HG02981 (cell line): Measurements from ENCODE around the gene EEPD1.
A peak's percentile ranks its signal among the peaks of the same experiment; 100 is the strongest.
"Not testable (repeated sequence)": the region's sequence is repeated elsewhere in the genome, so short reads cannot be mapped to it uniquely, and the experiment has no call there.

Experiments
- ATAC-seq: cut with Tn5 transposase; IDR thresholded peaks from one replicate; pipeline ENCODE4 v1.9.1; 2021; ENCODE audit warnings: mild to moderate bottlenecking, moderate library complexity; ENCODE audit not compliant: unreplicated experiment

EEPD1 gene

GRCh38 chr7:36152756-36153570 lies at the start of gene EEPD1:
TSS of gene EEPD1 (plus strand) at chr7:36153254. CDS start at chr7:36154325, 1,071 bp downstream.
- peak; percentile 96 for ATAC-seq

GRCh38 chr7:36103837-36104561 lies 49.1 kb upstream of the EEPD1 start:
- no peak for ATAC-seq

GRCh38 chr7:36106972-36107908 lies 45.8 kb upstream of the EEPD1 start:
- ATAC-seq = not testable (repeated sequence)

- no peak for ATAC-seq
These were observed 45.0 kb upstream of the EEPD1 start for GRCh38 chr7:36107926-36108631.

GRCh38 chr7:36109013-36109627 lies 43.9 kb upstream of the EEPD1 start:
- no peak for ATAC-seq

- no peak for ATAC-seq
These were observed 42.5 kb upstream of the EEPD1 start for GRCh38 chr7:36110584-36110983.

- no peak for ATAC-seq
These were observed 40.1 kb upstream of the EEPD1 start for GRCh38 chr7:36112969-36113368.

GRCh38 chr7:36114355-36114754 lies 38.7 kb upstream of the EEPD1 start:
- ATAC-seq = no peak

GRCh38 chr7:36115448-36116321 lies 37.4 kb upstream of the EEPD1 start:
- peak; percentile 99 for ATAC-seq

GRCh38 chr7:36116347-36117202 lies 36.5 kb upstream of the EEPD1 start:
- ATAC-seq = no peak

- no peak for ATAC-seq
These were observed 35.7 kb upstream of the EEPD1 start for GRCh38 chr7:36117203-36117840.

GRCh38 chr7:36118344-36118743 lies 34.7 kb upstream of the EEPD1 start:
- ATAC-seq = no peak

GRCh38 chr7:36119005-36119706 lies 33.9 kb upstream of the EEPD1 start:
- no peak for ATAC-seq

GRCh38 chr7:36119983-36120646 lies 32.9 kb upstream of the EEPD1 start:
- not testable (repeated sequence) for ATAC-seq

GRCh38 chr7:36125630-36126029 lies 27.4 kb upstream of the EEPD1 start:
- not testable (repeated sequence) for ATAC-seq

GRCh38 chr7:36127075-36127740 lies 25.8 kb upstream of the EEPD1 start:
- ATAC-seq = no peak
